ENCODE results near the gene CARD14.

DNA sequence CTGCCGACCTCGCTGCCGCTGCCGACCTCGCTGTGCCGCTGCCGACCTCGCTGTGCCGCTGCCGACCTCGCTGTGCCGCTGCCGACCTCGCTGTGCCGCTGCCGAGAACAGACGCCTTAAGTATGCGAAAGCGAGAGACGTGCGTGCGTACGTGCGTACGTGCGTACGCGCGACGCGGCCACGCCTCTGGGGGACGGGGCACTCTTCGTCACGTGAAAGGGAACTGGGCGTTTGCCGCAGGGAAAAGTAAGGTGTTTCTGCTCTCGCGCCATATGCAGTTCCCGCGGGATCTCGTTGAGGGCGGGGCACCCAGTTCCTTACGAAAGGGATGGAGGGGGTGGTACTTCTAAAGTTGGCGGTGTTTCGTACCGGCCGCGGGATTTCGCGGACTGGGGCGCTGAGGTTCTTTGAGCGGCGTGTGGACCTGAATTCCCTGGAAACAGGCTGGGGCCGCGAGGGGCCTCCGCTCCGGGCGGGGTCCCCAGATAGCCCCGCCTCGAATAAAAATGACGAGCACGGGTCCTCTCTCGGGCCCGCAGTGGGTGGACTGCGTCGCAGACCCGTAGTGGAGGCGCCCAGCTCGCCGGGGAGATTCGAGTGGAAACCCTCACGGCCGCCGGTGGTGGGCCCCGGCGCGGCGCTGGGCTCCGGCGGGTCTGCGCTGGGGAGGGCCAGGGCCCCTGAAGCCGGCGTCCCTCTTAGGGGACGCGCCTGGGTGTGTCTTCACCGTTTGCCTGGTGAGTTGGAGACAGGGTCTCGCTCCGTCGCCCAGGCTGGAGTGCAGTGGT, 22.6 kb upstream of the CARD14 start, which contains the start of gene EIF4A3:
- TF ChIP-seq CTCF (conservative IDR thresholded peaks at IDR 0.05; ENCODE audit: low read depth, low read length) (no peak), EZH2 (IDR thresholded peaks at IDR 0.05; ENCODE audit: low read length, unreplicated experiment) (no peak), EZH2phosphoT487 (IDR thresholded peaks at IDR 0.05; ENCODE audit: borderline replicate concordance, low read length) (no peak)

Measured in PC-3 (cell line).